Thoracic aorta (tissue), 2 donors: ENCODE measurements around the gene IKBKE. TPM values are rescaled to one million over a fixed set of nuclear protein-coding genes. Genes with fewer than 3 reads are reported as not detected.

Source experiments
- ATAC-seq: fragments of 150-250 bp; one replicate; pipeline ENCODE4 v1.8.0; 2017; ENCODE audit warnings: low read depth; ENCODE audit not compliant: insufficient number of reproducible peaks, low FRiP score
- DNase-seq: peaks from one replicate; pipeline ENCODE4 v3.0.0-alpha.2; 2020; ENCODE audit warnings: low spot score
- H3K27ac ChIP-seq, 2 donors: fragments of 200-600 bp; sonication (generic); 1 replicate in 1 of 2; 2 replicates in 1 of 2; pipeline ENCODE4 v1.5.1; 2016; ENCODE audit warnings: mild to moderate bottlenecking in 2 of 2, moderate library complexity in 2 of 2
- H3K27me3 ChIP-seq: fragments of 200-600 bp; sonication (generic); replicated peaks from 2 replicates; pipeline ENCODE4 v1.6.0; 2016; ENCODE audit warnings: mild to moderate bottlenecking; ENCODE audit not compliant: insufficient read depth
- H3K36me3 ChIP-seq: fragments of 200-600 bp; sonication (generic); one replicate; pipeline ENCODE4 v1.5.1; 2016
- H3K4me1 ChIP-seq, 2 donors: fragments of 200-600 bp; sonication (generic); 1 replicate in 1 of 2; 2 replicates in 1 of 2; pipeline versions ENCODE4 v1.5.1 to v1.6.0; 2016; ENCODE audit warnings: low read depth in 2 of 2, mild to moderate bottlenecking in 1 of 2; ENCODE audit not compliant: control insufficient read depth in 1 of 2
- H3K4me3 ChIP-seq: fragments of 200-600 bp; sonication (generic); 2 replicates; pipeline ENCODE4 v1.5.1; 2016; ENCODE audit warnings: mild to moderate bottlenecking
- H3K9me3 ChIP-seq: fragments of 200-600 bp; sonication (generic); 2 replicates; pipeline ENCODE4 v1.5.1; 2016
- CTCF ChIP-seq: fragments of 200-600 bp; sonication (generic); IDR thresholded peaks from one replicate; pipeline ENCODE4 v1.5.1; 2019; ENCODE audit warnings: antibody characterized with exemption
- total RNA-seq, 2 donors: library from RNA; depleted of rRNA; stranded (reverse); fragments of >200 nt; gene quantifications; one replicate each; pipeline versions ENCODE4 v1.1.0 to v1.2.3, GENCODE V29; 2016

Gene IKBKE
- total RNA-seq, 2 donors from 2014 or later, result 5.8 to 16.1 TPM

- no peak for ATAC-seq
- Histone ChIP-seq H3K4me3 (no peak overlapping the region), H3K27ac (no peak overlapping the region), H3K9me3 (no peaks in the 10 kb centered on the region), H3K4me1 (peaks cover 11 to 27% of the 10 kb centered on the region in 2 donors), H3K36me3 (no peaks in the 10 kb centered on the region), H3K27me3 (no peaks in the 10 kb centered on the region)
- TF ChIP-seq CTCF, result no peak
- DNase-seq, result no peak
Observed at GRCh38 chr1:206472454-206472853, 2.2 kb downstream of the IKBKE start.

- TF ChIP-seq CTCF, result no peak
- ATAC-seq (no peak), DNase-seq (no peak)
- Histone ChIP-seq H3K9me3 (no peaks in the 10 kb centered on the region), H3K27me3 (no peaks in the 10 kb centered on the region), H3K4me3 (no peak overlapping the region), H3K27ac (no peak overlapping the region), H3K4me1 (peaks cover 11 to 27% of the 10 kb centered on the region in 2 donors), H3K36me3 (no peaks in the 10 kb centered on the region)
Observed at GRCh38 chr1:206472886-206473285, 2.6 kb downstream of the IKBKE start.

- Histone ChIP-seq H3K36me3 (no peaks in the 10 kb centered on the region), H3K4me3 (no peak overlapping the region), H3K27me3 (no peaks in the 10 kb centered on the region), H3K4me1 (peaks cover 4 to 13% of the 10 kb centered on the region in 2 donors), H3K27ac (no peak overlapping the region), H3K9me3 (no peaks in the 10 kb centered on the region)
- DNase-seq (no peak), ATAC-seq (no peak)
- no peak for TF ChIP-seq CTCF
Observed at GRCh38 chr1:206476058-206476457, 5.8 kb downstream of the IKBKE start.

- no peak for TF ChIP-seq CTCF
- DNase-seq (no peak), ATAC-seq (no peak)
- Histone ChIP-seq H3K4me3 (no peak overlapping the region), H3K27me3 (no peaks in the 10 kb centered on the region), H3K27ac (no peak overlapping the region), H3K4me1 (peaks cover under 1 to 10% of the 10 kb centered on the region in 2 donors), H3K36me3 (no peaks in the 10 kb centered on the region), H3K9me3 (no peaks in the 10 kb centered on the region)
Observed at GRCh38 chr1:206476591-206476990, 6.3 kb downstream of the IKBKE start.

- H3K27me3 ChIP-seq, result no peaks in the 10 kb centered on the region
- H3K9me3 ChIP-seq, result no peaks in the 10 kb centered on the region
- H3K4me3 ChIP-seq, result no peak overlapping the region
- no peak for TF ChIP-seq CTCF
- DNase-seq, result no peak
- H3K27ac ChIP-seq, result no peak overlapping the region
- ATAC-seq, result no peak
- H3K4me1 ChIP-seq, result peaks cover 0 to 5% of the 10 kb centered on the region in 2 donors
- H3K36me3 ChIP-seq, result no peaks in the 10 kb centered on the region
Observed at GRCh38 chr1:206477110-206477509, 6.8 kb downstream of the IKBKE start.
